ENCODE results near the gene LRRC4. TPM values are rescaled to one million over a fixed set of nuclear protein-coding genes. Genes with fewer than 3 reads are reported as not detected.

LRRC4 gene
- total and polyA plus RNA-seq, 11 donors: 0.89 to 6.8 (median 3.9) TPM

DNA sequence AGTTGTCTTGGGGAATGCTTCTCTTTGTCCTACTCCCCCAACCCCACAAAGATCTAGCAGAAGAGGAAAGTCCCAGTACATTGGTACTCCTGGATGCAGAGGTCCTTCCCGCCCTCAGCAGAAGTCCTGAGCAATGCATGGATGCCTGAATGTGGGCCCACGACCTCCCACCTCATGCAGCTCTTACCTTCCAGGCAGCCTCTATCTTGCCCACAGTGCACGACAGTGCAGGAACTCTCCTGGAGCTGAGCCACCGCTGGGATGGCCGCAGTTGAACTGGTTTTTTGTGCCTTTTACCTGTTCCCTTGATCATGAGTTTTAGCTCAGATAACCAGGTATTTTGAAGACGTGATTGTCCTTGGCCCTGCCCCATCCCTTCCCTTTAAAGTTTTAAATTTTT, 37.9 kb downstream of the LRRC4 start:
- Histone ChIP-seq H3K36me3 (peaks cover 0 to 31% (median 3%) of the 10 kb centered on the region in 9 donors), H3K27ac (no peak overlapping the region), H3K4me3 (no peak overlapping the region), H3K4me1 (peaks cover 0 to 51% (median 26%) of the 10 kb centered on the region in 12 donors), H3K27me3 (no peaks in the 10 kb centered on the region), H3K9me3 (no peaks in the 10 kb centered on the region)
- TF ChIP-seq, protein P1, sequence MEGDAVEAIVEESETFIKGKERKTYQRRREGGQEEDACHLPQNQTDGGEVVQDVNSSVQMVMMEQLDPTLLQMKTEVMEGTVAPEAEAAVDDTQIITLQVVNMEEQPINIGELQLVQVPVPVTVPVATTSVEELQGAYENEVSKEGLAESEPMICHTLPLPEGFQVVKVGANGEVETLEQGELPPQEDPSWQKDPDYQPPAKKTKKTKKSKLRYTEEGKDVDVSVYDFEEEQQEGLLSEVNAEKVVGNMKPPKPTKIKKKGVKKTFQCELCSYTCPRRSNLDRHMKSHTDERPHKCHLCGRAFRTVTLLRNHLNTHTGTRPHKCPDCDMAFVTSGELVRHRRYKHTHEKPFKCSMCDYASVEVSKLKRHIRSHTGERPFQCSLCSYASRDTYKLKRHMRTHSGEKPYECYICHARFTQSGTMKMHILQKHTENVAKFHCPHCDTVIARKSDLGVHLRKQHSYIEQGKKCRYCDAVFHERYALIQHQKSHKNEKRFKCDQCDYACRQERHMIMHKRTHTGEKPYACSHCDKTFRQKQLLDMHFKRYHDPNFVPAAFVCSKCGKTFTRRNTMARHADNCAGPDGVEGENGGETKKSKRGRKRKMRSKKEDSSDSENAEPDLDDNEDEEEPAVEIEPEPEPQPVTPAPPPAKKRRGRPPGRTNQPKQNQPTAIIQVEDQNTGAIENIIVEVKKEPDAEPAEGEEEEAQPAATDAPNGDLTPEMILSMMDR (IDR thresholded peaks at IDR 0.05): no peak
- no peak for ATAC-seq
- intact Hi-C loops (cut with DNase I): no loop called here
- WGBS, 4 donors: 88 to 95% (median 92%) methylated on average over 6 of the region's 6 CpGs
- no peak for DNase-seq

DNA sequence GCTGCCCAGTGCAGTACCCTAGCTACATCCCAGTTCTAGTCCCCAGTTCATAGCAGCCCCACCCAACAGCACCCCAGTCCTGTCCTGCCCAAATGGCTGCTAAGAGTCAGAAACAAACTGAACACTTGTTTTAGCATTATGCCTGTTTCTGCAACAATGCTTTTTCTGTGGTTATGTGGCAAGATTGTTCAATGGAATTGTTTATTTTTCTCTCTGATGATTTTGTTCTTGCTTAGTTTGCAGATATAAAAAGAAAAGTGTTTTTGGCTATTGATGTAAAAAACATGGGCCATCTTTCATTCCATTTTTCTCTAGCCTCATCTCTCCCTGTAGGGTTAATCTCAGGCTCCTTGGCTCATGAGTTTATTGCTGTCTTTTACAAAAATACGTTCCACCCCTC, 42.5 kb downstream of the LRRC4 start:
- ATAC-seq (no peak), DNase-seq (no peak)
- Histone ChIP-seq H3K4me3 (no peak overlapping the region), H3K27me3 (no peaks in the 10 kb centered on the region), H3K9me3 (no peaks in the 10 kb centered on the region), H3K4me1 (peaks cover 0 to 39% (median 17%) of the 10 kb centered on the region in 12 donors), H3K36me3 (peaks cover 0 to 26% (median 3%) of the 10 kb centered on the region in 9 donors), H3K27ac (no peak overlapping the region)
- intact Hi-C loops (cut with DNase I): no loop called here
- 39 to 67% (median 50%) methylated on average over 1 of the region's 1 CpG for WGBS, 4 donors
- no peak for TF ChIP-seq POLR2A (IDR thresholded peaks at IDR 0.05)
- TF ChIP-seq, protein P1 (IDR thresholded peaks at IDR 0.05): no peak

GRCh38 chr7:127986581-127987521, 44.4 kb downstream of the LRRC4 start:
- DNase-seq (peak in 2 of 5 donors; percentile 25 to 49), ATAC-seq (peak; percentile 56 to 73 (median 68))
- no peaks in the 10 kb centered on the region for H3K9me3 ChIP-seq
- peak overlapping the region in 6 of 12 donors; percentile 19 to 45 (median 28) for H3K27ac ChIP-seq
- peaks cover 0 to 11% (median 0%) of the 10 kb centered on the region in 9 donors for H3K36me3 ChIP-seq
- no peak overlapping the region for H3K4me3 ChIP-seq
- peaks cover 0 to 40% (median 20%) of the 10 kb centered on the region in 12 donors for H3K4me1 ChIP-seq
- intact Hi-C loops (cut with DNase I): no loop called here
- WGBS, 4 donors: 33 to 48% (median 38%) methylated on average over 4 of the region's 4 CpGs
- TF ChIP-seq, protein P1 (IDR thresholded peaks at IDR 0.05): no peak
- TF ChIP-seq POLR2A (IDR thresholded peaks at IDR 0.05): no peak
- H3K27me3 ChIP-seq: no peaks in the 10 kb centered on the region

- Histone ChIP-seq H3K4me3 (no peak overlapping the region), H3K36me3 (no peaks in the 10 kb centered on the region), H3K27ac (peak overlapping the region in 2 of 12 donors; percentile 1 to 55), H3K4me1 (peaks cover 0 to 35% (median 18%) of the 10 kb centered on the region in 12 donors), H3K9me3 (peaks cover 0 to 7% (median 0%) of the 10 kb centered on the region in 12 donors), H3K27me3 (no peaks in the 10 kb centered on the region)
- ATAC-seq: peak in 3 of 4 donors; percentile 19 to 59 (median 23)
- DNase-seq: no peak
- TF ChIP-seq, protein P1 (IDR thresholded peaks at IDR 0.05): no peak
- no peak for TF ChIP-seq POLR2A (IDR thresholded peaks at IDR 0.05)
- intact Hi-C loops (cut with DNase I): no loop called here
- WGBS, 4 donors: 56 to 67% (median 61%) methylated on average over 5 of the region's 5 CpGs
These were observed 47.4 kb downstream of the LRRC4 start for GRCh38 chr7:127983804-127984332.
